HFF-Myc (cell line): ENCODE measurements around the gene EEF1A1.
"Not testable (repeated sequence)": the region's sequence is repeated elsewhere in the genome, so short reads cannot be mapped to it uniquely, and the experiment has no call there.

Experiments
- DNase-seq: peaks from one replicate; pipeline ENCODE4 v3.0.0-alpha.2; 2011; ENCODE audit warnings: low read depth; ENCODE audit errors: extremely low read depth
- H3K4me3 ChIP-seq: replicated peaks from 2 replicates; pipeline ENCODE4 v1.5.1; 2011; ENCODE audit warnings: low read depth, mild to moderate bottlenecking, control low read depth, low read length
- CTCF ChIP-seq: IDR thresholded peaks from 2 replicates; pipeline ENCODE4 v1.5.1; 2012; ENCODE audit warnings: mild to moderate bottlenecking, low read depth, low read length, control low read depth; ENCODE audit errors: missing control alignments

The EEF1A1 gene

GRCh38 chr6:73520688-73521350 lies at the start of gene EEF1A1:
TSS of gene EEF1A1 (minus strand) at chr6:73521032. CDS start at chr6:73520026, 1,006 bp downstream.
- H3K4me3 ChIP-seq, result peak within 1 kb of the TSS; percentile 83
- DNase-seq, result peak; percentile 99
- TF ChIP-seq CTCF, result no peak

- TF ChIP-seq CTCF, result no peak
- no peak overlapping the region for H3K4me3 ChIP-seq
- DNase-seq, result no peak
Measured at GRCh38 chr6:73569121-73569520, 48.3 kb upstream of the EEF1A1 start.

GRCh38 chr6:73566954-73567591 lies 46.2 kb upstream of the EEF1A1 start:
- no peak for DNase-seq
- TF ChIP-seq CTCF, result no peak
- H3K4me3 ChIP-seq, result no peak overlapping the region

- not testable (repeated sequence) for DNase-seq, H3K4me3 ChIP-seq
Measured at GRCh38 chr6:73566486-73566871, 45.6 kb upstream of the EEF1A1 start.

- no peak for TF ChIP-seq CTCF
- DNase-seq, result no peak
- H3K4me3 ChIP-seq, result no peak overlapping the region
Measured at GRCh38 chr6:73565767-73566485, 45.1 kb upstream of the EEF1A1 start.

- no peak for TF ChIP-seq CTCF
- DNase-seq, result no peak
- H3K4me3 ChIP-seq, result no peak overlapping the region
Measured at GRCh38 chr6:73564578-73565345, 43.9 kb upstream of the EEF1A1 start.
